Heart left ventricle (tissue), 16 donors: ENCODE results near the gene CECR2. TPM values are rescaled to one million over a fixed set of nuclear protein-coding genes. Genes with fewer than 3 reads are reported as not detected.

Source experiments
- ATAC-seq, 4 donors: fragments of 200-7000 bp; cut with Tn5 transposase; one replicate each; pipeline ENCODE4 v1.9.1; 2020 to 2022; ENCODE audit warnings: moderate library complexity in 4 of 4, mild to moderate bottlenecking in 3 of 4, moderate number of reproducible peaks in 1 of 4
- DNase-seq, 5 donors: peaks; one replicate each; pipeline ENCODE4 v3.0.0-alpha.2; 2020
- H3K27ac ChIP-seq, 12 donors: fragments of 200-600 bp; sonication (generic) in 4 of 12; one replicate each; pipeline versions ENCODE4 v1.5.0 to v1.8.0; 2016 to 2022; ENCODE audit warnings: mild to moderate bottlenecking in 2 of 12
- H3K27me3 ChIP-seq, 9 donors: fragments of 200-600 bp; sonication (generic) in 2 of 9; one replicate each; pipeline versions ENCODE4 v1.5.1 to v1.8.0; 2016 to 2022; ENCODE audit warnings: mild to moderate bottlenecking in 3 of 9
- H3K36me3 ChIP-seq, 9 donors: fragments of 200-600 bp; sonication (generic) in 2 of 9; one replicate each; pipeline versions ENCODE4 v1.5.0 to v1.8.0; 2018 to 2022; ENCODE audit warnings: mild to moderate bottlenecking in 2 of 9
- H3K4me1 ChIP-seq, 12 donors: fragments of 200-600 bp; sonication (generic) in 4 of 12; one replicate each; pipeline versions ENCODE4 v1.5.0 to v1.8.0; 2016 to 2022; ENCODE audit warnings: mild to moderate bottlenecking in 3 of 12
- H3K4me3 ChIP-seq, 12 donors: fragments of 200-600 bp; sonication (generic) in 4 of 12; one replicate each; pipeline versions ENCODE4 v1.5.0 to v1.8.0; 2017 to 2022; ENCODE audit warnings: mild to moderate bottlenecking in 9 of 12, moderate library complexity in 4 of 12
- H3K9me3 ChIP-seq, 12 donors: fragments of 200-600 bp; sonication (generic) in 4 of 12; one replicate each; pipeline versions ENCODE4 v1.5.0 to v1.8.0; 2016 to 2022; ENCODE audit warnings: mild to moderate bottlenecking in 1 of 12
- CTCF ChIP-seq, 12 donors: fragments of 200-600 bp; sonication (generic) in 4 of 12; IDR thresholded peaks; one replicate each; pipeline versions ENCODE4 v1.5.0 to v1.8.0; 2018 to 2022; ENCODE audit warnings: antibody characterized with exemption in 12 of 12, mild to moderate bottlenecking in 5 of 12
- POLR2A ChIP-seq, 2 donors: fragments of 450-650 bp; IDR thresholded peaks; one replicate each; pipeline ENCODE4 v1.6.1; 2017; ENCODE audit warnings: antibody characterized with exemption in 2 of 2, mild to moderate bottlenecking in 2 of 2, moderate library complexity in 2 of 2
- WGBS, 4 donors: extraction: QIAGEN DNeasy Blood & Tissue Kit in 2 of 4; methylation state at CpG; one replicate each; pipeline versions ENCODE4 v1.1.5 to v1.1.7; 2013 to 2018; 5-methylcytosine and 5-hydroxymethylcytosine counted together
- intact Hi-C, 10 donors: fragments of 100-400 bp; cut with DNase I; formaldehyde crosslinking; loops; one replicate each; pipeline versions ENCODE4 v1.11.1 to v1.14.2; 2022
- polyA plus RNA-seq, 2 donors: library from polyadenylated mRNA; stranded (reverse); fragments of 200-250 nt; gene quantifications; one replicate each; pipeline ENCODE4 v1.2.3, GENCODE V29; 2013
- total RNA-seq, 9 donors: library from RNA; depleted of rRNA in 2 of 9; stranded (reverse); fragments of >200 nt in 2 of 9; fragmentation: NEBNext Ultra II Directional in 3 of 9; extraction: Animal tissue kit (Norgen Biotek cat#: 25700) in 3 of 9; gene quantifications; one replicate each; pipeline versions ENCODE4 v1.1.0 to v1.2.4, GENCODE V29; 2016 to 2023
- donor health status: ischemic (EF 13 %, LVEDD 7.1; RV severe dilation, severe dysfunction).
- donor health status: healthy with polysubstance abuse.
- donor health status: DM: no; HTN: yes; CAD: no.
- donor health status: DM: no; HTN: no; CAD: no.
- donor health status: ischemic (EF 25% LVEDD 6.9; RV normal size, moderate dysfunction).
- donor health status: ischemic (EF 25% LVEDD 5.7; RV mildly dilated, moderate dysfunction).
- donor health status: healthy.
- donor health status: DM: yes; HTN: yes; CAD: no.
- donor health status: ischemic (EF 35%, LVEDD 5.7; RV mildly dilated, moderate dysfunction).
- donor health status: nonischemic (EF 11% LVEDD 7.7; RV severe dilation, severe dysfunction).
- donor health status: DM: yes; HTN: yes; CAD: no.
- donor health status: PGD.
- donor health status: ischemic (EF 29% LVEDD 5.4; RV normal size, mild dysfunction).
- donor health status: nonischemic (EF 23%, LVEDD 6.1; RV moderate dilation, normal function).

CECR2 gene
- total and polyA plus RNA-seq, 11 donors, result 3.8 to 11.6 (median 6.8) TPM

- WGBS, 4 donors, result 78 to 84% (median 78%) methylated on average over 16 of the region's 16 CpGs
Observed at GRCh38 chr22:17332109-17332800, 37.0 kb upstream of the CECR2 start.

GRCh38 chr22:17334059-17334458 is 35.2 kb upstream of the CECR2 start:
- no peaks in the 10 kb centered on the region for H3K36me3 ChIP-seq
- H3K9me3 ChIP-seq, result no peaks in the 10 kb centered on the region
- H3K4me3 ChIP-seq, result no peak overlapping the region
- DNase-seq (no peak), ATAC-seq (no peak)
- TF ChIP-seq CTCF (IDR thresholded peaks at IDR 0.05), result no peak
- TF ChIP-seq POLR2A (IDR thresholded peaks at IDR 0.05), result no peak
- WGBS, 4 donors, result 83 to 90% (median 84%) methylated on average over 6 of the region's 6 CpGs
- no peaks in the 10 kb centered on the region for H3K27me3 ChIP-seq
- intact Hi-C loops, result no loop called here
- peaks cover 0 to 5% (median 0%) of the 10 kb centered on the region in 12 donors for H3K4me1 ChIP-seq
- H3K27ac ChIP-seq, result no peak overlapping the region

More at GRCh38 chr22:17332109-17332800, 37.0 kb upstream of the CECR2 start:
- intact Hi-C loops, result no loop called here
- Histone ChIP-seq H3K36me3 (no peaks in the 10 kb centered on the region), H3K4me3 (no peak overlapping the region), H3K9me3 (no peaks in the 10 kb centered on the region), H3K27me3 (no peaks in the 10 kb centered on the region), H3K27ac (no peak overlapping the region), H3K4me1 (peaks cover 0 to 3% (median 0%) of the 10 kb centered on the region in 12 donors)
- no peak for DNase-seq
- ATAC-seq, result no peak
- TF ChIP-seq CTCF (IDR thresholded peaks at IDR 0.05), result no peak
- TF ChIP-seq POLR2A (IDR thresholded peaks at IDR 0.05), result no peak

- intact Hi-C loops, result no loop called here
- no peaks in the 10 kb centered on the region for H3K36me3 ChIP-seq
- H3K27ac ChIP-seq, result no peak overlapping the region
- no peaks in the 10 kb centered on the region for H3K27me3 ChIP-seq
- no peak for ATAC-seq
- WGBS, 4 donors, result 62 to 82% (median 71%) methylated on average over 6 of the region's 6 CpGs
- H3K4me1 ChIP-seq, result peaks cover 0 to 10% (median 1%) of the 10 kb centered on the region in 12 donors
- TF ChIP-seq POLR2A (IDR thresholded peaks at IDR 0.05), result no peak
- no peak for TF ChIP-seq CTCF (IDR thresholded peaks at IDR 0.05)
- H3K9me3 ChIP-seq, result no peaks in the 10 kb centered on the region
- H3K4me3 ChIP-seq, result no peak overlapping the region
- DNase-seq, result no peak
Observed at GRCh38 chr22:17334983-17335382, 34.3 kb upstream of the CECR2 start.

- peaks cover 0 to 10% (median 1%) of the 10 kb centered on the region in 12 donors for H3K4me1 ChIP-seq
- DNase-seq (no peak), ATAC-seq (no peak)
- no peak for TF ChIP-seq POLR2A (IDR thresholded peaks at IDR 0.05)
- no peak for TF ChIP-seq CTCF (IDR thresholded peaks at IDR 0.05)
- H3K4me3 ChIP-seq, result no peak overlapping the region
- H3K36me3 ChIP-seq, result no peaks in the 10 kb centered on the region
- H3K27me3 ChIP-seq, result no peaks in the 10 kb centered on the region
- WGBS, 4 donors, result 75 to 81% (median 77%) methylated on average over 5 of the region's 5 CpGs
- H3K9me3 ChIP-seq, result no peaks in the 10 kb centered on the region
- intact Hi-C loops, result no loop called here
- H3K27ac ChIP-seq, result no peak overlapping the region
Observed at GRCh38 chr22:17336061-17336460, 33.2 kb upstream of the CECR2 start.
